ENCODE measurements around the gene CRYZL1. TPM values are rescaled to one million over a fixed set of nuclear protein-coding genes. Genes with fewer than 3 reads are reported as not detected.

The CRYZL1 gene
- total and polyA plus RNA-seq, 12 donors: 14.0 to 69.5 (median 33.4) TPM

- H3K4me1 ChIP-seq (replicated peaks in 1 of 2): peaks cover 40 to 61% of the 10 kb centered on the region in 2 donors
- H3K36me3 ChIP-seq (replicated peaks in 1 of 2): no peaks in the 10 kb centered on the region
- 86 to 94% (median 89%) methylated on average over 7 of the region's 7 CpGs for WGBS, 4 donors
- peak overlapping the region in 1 of 5 donors; percentile 63 for H3K27ac ChIP-seq
- TF ChIP-seq CTCF (IDR thresholded peaks at IDR 0.05) (no peak), POLR2A (IDR thresholded peaks at IDR 0.05) (no peak)
- intact Hi-C loops (cut with DNase I): loop anchor here in 1 of 2 donors (5.0 to 10.0 kb wide), 2 partner anchors 48 to 166 kb away; no protein-coding TSS in a partner anchor
- no peaks in the 10 kb centered on the region for H3K9me3 ChIP-seq (replicated peaks in 1 of 3)
- H3K4me3 ChIP-seq: no peak overlapping the region
- DNase-seq: no peak
- H3K27me3 ChIP-seq: no peaks in the 10 kb centered on the region
These were observed 17.5 kb upstream of the CRYZL1 start for GRCh38 chr21:33658919-33659567.

GRCh38 chr21:33657124-33657820 is 15.7 kb upstream of the CRYZL1 start:
- peaks cover 37 to 57% of the 10 kb centered on the region in 2 donors for H3K4me1 ChIP-seq (replicated peaks in 1 of 2)
- peak in 1 of 7 donors; percentile 39 for DNase-seq
- no peak overlapping the region for H3K4me3 ChIP-seq
- TF ChIP-seq POLR2A (IDR thresholded peaks at IDR 0.05): no peak
- H3K36me3 ChIP-seq (replicated peaks in 1 of 2): no peaks in the 10 kb centered on the region
- H3K27me3 ChIP-seq: no peaks in the 10 kb centered on the region
- intact Hi-C loops (cut with DNase I): loop anchor here in 1 of 2 donors (5.0 to 10.0 kb wide), 2 partner anchors 50 to 168 kb away; no protein-coding TSS in a partner anchor
- 53 to 66% (median 62%) methylated on average over 7 to 8 of the region's 8 CpGs for WGBS, 4 donors
- peak overlapping the region in 4 of 5 donors; percentile 56 to 72 (median 66) for H3K27ac ChIP-seq
- no peaks in the 10 kb centered on the region for H3K9me3 ChIP-seq (replicated peaks in 1 of 3)

- no peaks in the 10 kb centered on the region for H3K36me3 ChIP-seq (replicated peaks in 1 of 2)
- intact Hi-C loops (cut with DNase I): loop anchor here in 1 of 2 donors (5.0 to 10.0 kb wide), 2 partner anchors 52 to 169 kb away; no protein-coding TSS in a partner anchor
- H3K27me3 ChIP-seq: no peaks in the 10 kb centered on the region
- DNase-seq: peak in 6 of 7 donors; percentile 54 to 82 (median 74)
- TF ChIP-seq POLR2A (IDR thresholded peaks at IDR 0.05): no peak
- TF ChIP-seq CTCF (IDR thresholded peaks at IDR 0.05): peak in 2 of 6 experiments; percentile 4 to 17
- H3K9me3 ChIP-seq (replicated peaks in 1 of 3): no peaks in the 10 kb centered on the region
- 44 to 51% (median 48%) methylated on average over 8 of the region's 8 CpGs for WGBS, 4 donors
- H3K4me1 ChIP-seq (replicated peaks in 1 of 2): peaks cover 44 to 68% of the 10 kb centered on the region in 2 donors
- H3K27ac ChIP-seq: peak overlapping the region; percentile 61 to 80 (median 74)
- H3K4me3 ChIP-seq: no peak overlapping the region
These were observed 14.2 kb upstream of the CRYZL1 start for GRCh38 chr21:33655588-33656221.

GRCh38 chr21:33654412-33654811 is 12.9 kb upstream of the CRYZL1 start:
- intact Hi-C loops (cut with DNase I): loop anchor here in 1 of 2 donors (10.0 kb wide), 1 partner anchor 170 kb away; no protein-coding TSS in a partner anchor
- Histone ChIP-seq H3K4me3 (no peak overlapping the region), H3K4me1 (replicated peaks in 1 of 2) (peaks cover 50 to 72% of the 10 kb centered on the region in 2 donors), H3K27ac (peak overlapping the region in 1 of 5 donors; percentile 61), H3K36me3 (replicated peaks in 1 of 2) (no peaks in the 10 kb centered on the region), H3K9me3 (replicated peaks in 1 of 3) (no peaks in the 10 kb centered on the region), H3K27me3 (no peaks in the 10 kb centered on the region)
- TF ChIP-seq CTCF (IDR thresholded peaks at IDR 0.05) (no peak), POLR2A (IDR thresholded peaks at IDR 0.05) (no peak)
- WGBS, 4 donors: 91 to 95% (median 93%) methylated on average over 4 of the region's 4 CpGs
- DNase-seq: no peak
